ENCODE measurements around the gene EFNA5. TPM values are rescaled to one million over a fixed set of nuclear protein-coding genes. Genes with fewer than 3 reads are reported as not detected.

Gene EFNA5
- total RNA-seq, 2 experiments from 2014 or later: not detected

GRCh38 chr5:107403228-107403953 lies 267.3 kb downstream of the EFNA5 start:
- ChIA-PET CTCF (interaction anchor here (1.5 kb wide), 2 partner anchors 14 to 169 kb away, joined by 4 to 6 read pairs; no protein-coding TSS in a partner anchor), POLR2A (no interaction called here)
- H3K36me3 Mint-ChIP-seq (ENCODE audit: low read depth): no peaks in the 10 kb centered on the region
- H3K27ac Mint-ChIP-seq: no peak overlapping the region
- no peaks in the 10 kb centered on the region for H3K9me3 Mint-ChIP-seq
- H3K4me1 Mint-ChIP-seq: no peaks in the 10 kb centered on the region
- no peak for DNase-seq
- H3K27me3 Mint-ChIP-seq: peaks cover 15% of the 10 kb centered on the region
- no peak overlapping the region for H3K4me3 Mint-ChIP-seq

- POLR2A ChIA-PET: no interaction called here
- Mint-ChIP-seq H3K4me3 (no peak overlapping the region), H3K27ac (no peak overlapping the region), H3K4me1 (no peaks in the 10 kb centered on the region), H3K9me3 (no peaks in the 10 kb centered on the region), H3K36me3 (ENCODE audit: low read depth) (no peaks in the 10 kb centered on the region), H3K27me3 (peaks cover 15% of the 10 kb centered on the region)
- CTCF ChIA-PET: interaction anchor here (1.5 kb wide), 1 partner anchor 170 kb away, joined by 6 read pairs; no protein-coding TSS in a partner anchor
- no peak for DNase-seq
These were observed 268.1 kb downstream of the EFNA5 start for GRCh38 chr5:107402434-107403227.

- Mint-ChIP-seq H3K4me3 (no peak overlapping the region), H3K4me1 (no peaks in the 10 kb centered on the region), H3K27me3 (peaks cover 15% of the 10 kb centered on the region), H3K27ac (no peak overlapping the region), H3K36me3 (ENCODE audit: low read depth) (no peaks in the 10 kb centered on the region), H3K9me3 (no peaks in the 10 kb centered on the region)
- DNase-seq: no peak
- ChIA-PET POLR2A (no interaction called here), CTCF (no interaction called here)
These were observed 269.1 kb downstream of the EFNA5 start for GRCh38 chr5:107401470-107402122.

GRCh38 chr5:107400328-107400727 lies 270.4 kb downstream of the EFNA5 start:
- Mint-ChIP-seq H3K4me1 (peaks cover 4% of the 10 kb centered on the region), H3K27me3 (peaks cover 15% of the 10 kb centered on the region), H3K9me3 (no peaks in the 10 kb centered on the region), H3K27ac (no peak overlapping the region), H3K36me3 (ENCODE audit: low read depth) (no peaks in the 10 kb centered on the region), H3K4me3 (no peak overlapping the region)
- CTCF ChIA-PET: no interaction called here
- POLR2A ChIA-PET: no interaction called here
- no peak for DNase-seq

- POLR2A ChIA-PET: no interaction called here
- Mint-ChIP-seq H3K36me3 (ENCODE audit: low read depth) (no peaks in the 10 kb centered on the region), H3K27ac (no peak overlapping the region), H3K4me3 (no peak overlapping the region), H3K9me3 (no peaks in the 10 kb centered on the region), H3K27me3 (peaks cover 15% of the 10 kb centered on the region), H3K4me1 (peaks cover 4% of the 10 kb centered on the region)
- CTCF ChIA-PET: no interaction called here
- no peak for DNase-seq
These were observed 272.0 kb downstream of the EFNA5 start for GRCh38 chr5:107398703-107399102.

GRCh38 chr5:107396351-107396690 lies 274.4 kb downstream of the EFNA5 start:
- ChIA-PET POLR2A (no interaction called here), CTCF (no interaction called here)

GRCh38 chr5:107395632-107396350 lies 274.9 kb downstream of the EFNA5 start:
- Mint-ChIP-seq H3K4me3 (no peak overlapping the region), H3K36me3 (ENCODE audit: low read depth) (no peaks in the 10 kb centered on the region), H3K27ac (no peak overlapping the region), H3K4me1 (peaks cover 4% of the 10 kb centered on the region), H3K9me3 (no peaks in the 10 kb centered on the region), H3K27me3 (peaks cover 10% of the 10 kb centered on the region)
- DNase-seq: no peak
- POLR2A ChIA-PET: no interaction called here
- CTCF ChIA-PET: no interaction called here

More at GRCh38 chr5:107396351-107396690, 274.4 kb downstream of the EFNA5 start:
- Mint-ChIP-seq H3K27me3 (peaks cover 10% of the 10 kb centered on the region), H3K9me3 (no peaks in the 10 kb centered on the region), H3K27ac (no peak overlapping the region), H3K4me3 (no peak overlapping the region), H3K36me3 (ENCODE audit: low read depth) (no peaks in the 10 kb centered on the region), H3K4me1 (peaks cover 4% of the 10 kb centered on the region)
- DNase-seq: no peak

- Mint-ChIP-seq H3K9me3 (no peaks in the 10 kb centered on the region), H3K27ac (no peak overlapping the region), H3K36me3 (ENCODE audit: low read depth) (no peaks in the 10 kb centered on the region), H3K4me1 (peaks cover 15% of the 10 kb centered on the region), H3K4me3 (no peak overlapping the region), H3K27me3 (peaks cover 1% of the 10 kb centered on the region)
- no peak for DNase-seq
- ChIA-PET POLR2A (no interaction called here), CTCF (no interaction called here)
These were observed 276.9 kb downstream of the EFNA5 start for GRCh38 chr5:107393851-107394250.

- ChIA-PET CTCF (no interaction called here), POLR2A (no interaction called here)
- H3K27me3 Mint-ChIP-seq: no peaks in the 10 kb centered on the region
- peaks cover 34% of the 10 kb centered on the region for H3K4me1 Mint-ChIP-seq
- no peak for DNase-seq
- no peaks in the 10 kb centered on the region for H3K9me3 Mint-ChIP-seq
- no peaks in the 10 kb centered on the region for H3K36me3 Mint-ChIP-seq (ENCODE audit: low read depth)
- H3K27ac Mint-ChIP-seq: no peak overlapping the region
- no peak overlapping the region for H3K4me3 Mint-ChIP-seq
These were observed 278.9 kb downstream of the EFNA5 start for GRCh38 chr5:107391787-107392186.

- Mint-ChIP-seq H3K4me1 (peaks cover 30% of the 10 kb centered on the region), H3K9me3 (no peaks in the 10 kb centered on the region), H3K36me3 (ENCODE audit: low read depth) (no peaks in the 10 kb centered on the region), H3K4me3 (no peak overlapping the region), H3K27me3 (peaks cover 3% of the 10 kb centered on the region), H3K27ac (no peak overlapping the region)
- CTCF ChIA-PET: interaction anchor here (1.0 kb wide), 1 partner anchor 15 kb away, joined by 4 read pairs; no protein-coding TSS in a partner anchor
- no peak for DNase-seq
- POLR2A ChIA-PET: no interaction called here
These were observed 281.0 kb downstream of the EFNA5 start for GRCh38 chr5:107389775-107390148.

GRCh38 chr5:107389130-107389774 lies 281.5 kb downstream of the EFNA5 start:
- Mint-ChIP-seq H3K36me3 (ENCODE audit: low read depth) (no peaks in the 10 kb centered on the region), H3K9me3 (no peaks in the 10 kb centered on the region), H3K4me3 (no peak overlapping the region), H3K27me3 (peaks cover 3% of the 10 kb centered on the region), H3K27ac (no peak overlapping the region), H3K4me1 (peaks cover 30% of the 10 kb centered on the region)
- DNase-seq: peak; percentile 28
- ChIA-PET POLR2A (interaction anchor here (1.7 kb wide), 1 partner anchor 181 kb away, joined by 3 read pairs; no protein-coding TSS in a partner anchor), CTCF (interaction anchor here (1.0 kb wide), 1 partner anchor 15 kb away, joined by 4 read pairs; no protein-coding TSS in a partner anchor)

- Mint-ChIP-seq H3K36me3 (ENCODE audit: low read depth) (no peaks in the 10 kb centered on the region), H3K27me3 (peaks cover 3% of the 10 kb centered on the region), H3K4me1 (peaks cover 30% of the 10 kb centered on the region), H3K27ac (peak overlapping the region; percentile 12), H3K4me3 (no peak overlapping the region), H3K9me3 (no peaks in the 10 kb centered on the region)
- ChIA-PET CTCF (no interaction called here), POLR2A (interaction anchor here (0.7 to 1.7 kb wide), 4 partner anchors 89 to 994 kb away, joined by 3 to 4 read pairs (median 3); partner anchors contain the start of gene FBXL17)
- no peak for DNase-seq
These were observed 282.4 kb downstream of the EFNA5 start for GRCh38 chr5:107388141-107388861.
